Retinal pigment epithelial cell (primary cell): ENCODE data around the gene NBEA.

ENCODE experiments used
- DNase-seq: peaks from one replicate; pipeline ENCODE4 v3.0.0-alpha.2; 2010; ENCODE audit warnings: low read depth
- H3K4me3 ChIP-seq: 2 replicates; pipeline ENCODE4 v1.5.1; 2011; ENCODE audit warnings: mild to moderate bottlenecking, low read length, control low read depth, moderate library complexity
- TF ChIP-seq, protein P1 (sequence below): conservative IDR thresholded peaks from 2 replicates; pipeline ENCODE4 v1.5.1; 2011; ENCODE audit warnings: low read depth, low read length, control low read depth, inconsistent platforms

The NBEA gene

DNA sequence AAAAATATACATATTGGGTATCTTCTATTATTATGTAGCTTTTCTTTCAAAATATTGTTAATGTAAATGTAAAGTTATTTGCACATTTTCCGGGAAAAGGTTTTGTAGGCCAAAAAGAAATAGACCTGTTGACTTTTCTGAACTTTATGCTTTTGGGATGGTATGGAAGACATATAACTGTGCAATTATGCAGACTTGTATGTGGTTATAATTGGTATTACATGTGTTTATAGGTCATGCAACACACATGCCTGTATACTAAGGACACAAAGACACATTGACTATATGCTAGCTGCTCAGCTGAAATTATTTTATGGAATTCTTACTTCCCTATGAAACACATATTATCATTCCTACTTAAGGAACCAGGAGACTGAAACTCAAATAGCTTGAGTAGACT lies 2.3 kb upstream of the NBEA start:
- DNase-seq: no peak
- TF ChIP-seq, protein P1, sequence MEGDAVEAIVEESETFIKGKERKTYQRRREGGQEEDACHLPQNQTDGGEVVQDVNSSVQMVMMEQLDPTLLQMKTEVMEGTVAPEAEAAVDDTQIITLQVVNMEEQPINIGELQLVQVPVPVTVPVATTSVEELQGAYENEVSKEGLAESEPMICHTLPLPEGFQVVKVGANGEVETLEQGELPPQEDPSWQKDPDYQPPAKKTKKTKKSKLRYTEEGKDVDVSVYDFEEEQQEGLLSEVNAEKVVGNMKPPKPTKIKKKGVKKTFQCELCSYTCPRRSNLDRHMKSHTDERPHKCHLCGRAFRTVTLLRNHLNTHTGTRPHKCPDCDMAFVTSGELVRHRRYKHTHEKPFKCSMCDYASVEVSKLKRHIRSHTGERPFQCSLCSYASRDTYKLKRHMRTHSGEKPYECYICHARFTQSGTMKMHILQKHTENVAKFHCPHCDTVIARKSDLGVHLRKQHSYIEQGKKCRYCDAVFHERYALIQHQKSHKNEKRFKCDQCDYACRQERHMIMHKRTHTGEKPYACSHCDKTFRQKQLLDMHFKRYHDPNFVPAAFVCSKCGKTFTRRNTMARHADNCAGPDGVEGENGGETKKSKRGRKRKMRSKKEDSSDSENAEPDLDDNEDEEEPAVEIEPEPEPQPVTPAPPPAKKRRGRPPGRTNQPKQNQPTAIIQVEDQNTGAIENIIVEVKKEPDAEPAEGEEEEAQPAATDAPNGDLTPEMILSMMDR: no peak
- no peak overlapping the region for H3K4me3 ChIP-seq

DNA sequence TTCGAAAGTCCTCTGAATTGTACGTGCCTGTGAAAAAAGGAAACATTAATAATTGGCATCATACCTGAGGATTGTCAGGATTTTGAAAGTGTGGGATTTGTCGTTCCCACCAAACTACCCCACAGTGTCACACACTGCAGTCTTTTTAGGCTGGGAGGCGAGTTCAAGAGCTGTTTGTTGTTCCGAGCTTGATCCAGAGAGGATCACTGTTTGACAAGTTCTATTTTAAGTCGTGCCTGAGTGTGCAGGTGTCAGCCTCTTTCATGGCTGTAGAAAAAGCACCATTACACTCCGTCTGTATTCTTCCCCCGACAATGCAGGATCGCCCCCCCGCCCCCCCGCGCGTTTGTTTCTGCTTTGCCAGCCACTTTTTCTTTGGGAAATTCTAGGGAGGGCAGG lies 635 bp upstream of the NBEA start:
- no peak for DNase-seq
- H3K4me3 ChIP-seq: peak overlapping the region; percentile 92
- TF ChIP-seq, protein P1: no peak

GRCh38 chr13:34942732-34943435 lies 814 bp downstream of the NBEA start:
- peak overlapping the region; percentile 92 for H3K4me3 ChIP-seq
- TF ChIP-seq, protein P1: no peak
- no peak for DNase-seq

GRCh38 chr13:34943436-34944273 lies 1.6 kb downstream of the NBEA start:
- peak overlapping the region; percentile 92 for H3K4me3 ChIP-seq

GRCh38 chr13:34944274-34944634 lies 2.2 kb downstream of the NBEA start:
- H3K4me3 ChIP-seq: peak overlapping the region; percentile 92
- TF ChIP-seq, protein P1: no peak
- no peak for DNase-seq

More at GRCh38 chr13:34943436-34944273, 1.6 kb downstream of the NBEA start:
- TF ChIP-seq, protein P1: no peak
- no peak for DNase-seq

DNA sequence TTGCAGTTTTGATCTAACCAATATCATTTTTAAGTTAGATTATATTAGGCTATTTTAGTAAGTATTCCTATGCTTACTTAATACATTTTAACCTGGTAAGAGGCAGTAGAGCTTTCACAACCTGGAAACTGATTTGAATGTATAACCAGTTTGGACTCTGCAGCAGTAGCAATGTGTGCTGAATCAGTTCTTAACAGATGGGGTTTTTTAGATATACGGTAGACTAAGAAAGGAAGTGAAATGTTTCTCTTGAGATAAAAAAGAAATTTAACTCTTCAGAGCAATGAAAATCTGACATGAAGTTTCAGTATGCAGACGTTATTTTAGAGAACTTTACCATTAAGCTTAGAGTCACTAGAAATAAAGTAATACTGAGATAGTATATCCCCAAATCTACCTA lies 2.7 kb downstream of the NBEA start:
- peak overlapping the region; percentile 92 for H3K4me3 ChIP-seq
- no peak for DNase-seq
- TF ChIP-seq, protein P1: no peak
